Measurements from ENCODE around the gene DTNB. TPM values are rescaled to one million over a fixed set of nuclear protein-coding genes. Genes with fewer than 3 reads are reported as not detected.

The DTNB gene
- total and polyA plus RNA-seq, 10 of the 15 experiments (the other 5 are each of a cell fraction or from before 2014, with no cell fraction given), result 4.5 to 30.6 (median 11.9) TPM

DNA sequence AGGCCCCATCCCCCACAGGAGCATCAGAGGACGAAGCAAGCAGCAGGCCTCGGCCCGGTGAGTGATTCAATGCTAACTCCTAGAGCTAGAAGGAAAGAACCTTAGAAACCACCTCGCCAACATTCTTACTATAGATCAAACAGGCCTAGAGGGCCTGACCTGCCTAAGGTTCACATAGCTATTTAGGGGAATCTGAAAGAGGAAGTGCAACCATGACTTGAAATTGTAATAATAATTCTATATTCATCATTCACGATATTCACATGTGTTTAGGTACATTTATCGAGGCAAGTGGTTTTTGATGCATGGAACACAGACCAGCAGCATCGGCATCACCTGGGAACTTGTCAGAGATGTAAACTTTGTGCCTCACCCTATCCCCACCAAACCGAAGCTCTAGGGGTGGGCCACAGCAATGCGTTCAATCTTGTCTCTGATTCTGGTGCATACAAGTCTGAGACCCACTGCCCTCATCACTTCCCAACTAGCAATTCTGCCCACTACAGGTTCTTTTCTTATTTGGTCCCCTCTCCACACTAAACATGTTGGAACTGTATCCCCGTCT, 253.6 kb downstream of the DTNB start (continued):
- TF ChIP-seq MEF2A (IDR thresholded peaks at IDR 0.05; ENCODE audit: insufficient read depth, low read depth, low read length) (peak; percentile 99), PML (IDR thresholded peaks at IDR 0.05; ENCODE audit: low read length) (peak; percentile 64; the same call in 1 of the 2 replicates), MTA3 (IDR thresholded peaks at IDR 0.05; ENCODE audit: borderline replicate concordance, low read length) (peak; percentile 94), CBX5 (IDR thresholded peaks at IDR 0.05; ENCODE audit: low read depth) (peak; percentile 79; the same call in 1 of the 2 replicates), IRF4 (IDR thresholded peaks at IDR 0.05; ENCODE audit: low read depth, low read length) (peak; percentile 95), BCL11A (IDR thresholded peaks at IDR 0.05; ENCODE audit: low read depth, low read length) (peak; percentile 92), FOXM1 (IDR thresholded peaks at IDR 0.05; ENCODE audit: low read depth, low read length) (peak; percentile 98), RUNX3 (IDR thresholded peaks at IDR 0.05; ENCODE audit: low read length) (peak; percentile 91), SP1 (IDR thresholded peaks at IDR 0.05; ENCODE audit: low read depth, low read length) (peak; percentile 76), CHD1 (IDR thresholded peaks at IDR 0.05; ENCODE audit: low read depth, low read length) (0 out of 2 replicates have a peak, but pooled peaks have one; percentile 26), ZNF384 (IDR thresholded peaks at IDR 0.05; ENCODE audit: borderline replicate concordance, low read depth, low read length) (no peak; the same call in 1 of the 2 replicates), POLR2A (IDR thresholded peaks at IDR 0.05; ENCODE audit: low read depth, low read length) (peak; percentile 79)
- TF ChIP-seq, protein P1, sequence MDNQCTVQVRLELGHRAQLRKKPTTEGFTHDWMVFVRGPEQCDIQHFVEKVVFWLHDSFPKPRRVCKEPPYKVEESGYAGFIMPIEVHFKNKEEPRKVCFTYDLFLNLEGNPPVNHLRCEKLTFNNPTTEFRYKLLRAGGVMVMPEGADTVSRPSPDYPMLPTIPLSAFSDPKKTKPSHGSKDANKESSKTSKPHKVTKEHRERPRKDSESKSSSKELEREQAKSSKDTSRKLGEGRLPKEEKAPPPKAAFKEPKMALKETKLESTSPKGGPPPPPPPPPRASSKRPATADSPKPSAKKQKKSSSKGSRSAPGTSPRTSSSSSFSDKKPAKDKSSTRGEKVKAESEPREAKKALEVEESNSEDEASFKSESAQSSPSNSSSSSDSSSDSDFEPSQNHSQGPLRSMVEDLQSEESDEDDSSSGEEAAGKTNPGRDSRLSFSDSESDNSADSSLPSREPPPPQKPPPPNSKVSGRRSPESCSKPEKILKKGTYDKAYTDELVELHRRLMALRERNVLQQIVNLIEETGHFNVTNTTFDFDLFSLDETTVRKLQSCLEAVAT (IDR thresholded peaks at IDR 0.05), result peak; percentile 79; the same call in 1 of the 2 replicates
- TF ChIP-seq, protein P2, sequence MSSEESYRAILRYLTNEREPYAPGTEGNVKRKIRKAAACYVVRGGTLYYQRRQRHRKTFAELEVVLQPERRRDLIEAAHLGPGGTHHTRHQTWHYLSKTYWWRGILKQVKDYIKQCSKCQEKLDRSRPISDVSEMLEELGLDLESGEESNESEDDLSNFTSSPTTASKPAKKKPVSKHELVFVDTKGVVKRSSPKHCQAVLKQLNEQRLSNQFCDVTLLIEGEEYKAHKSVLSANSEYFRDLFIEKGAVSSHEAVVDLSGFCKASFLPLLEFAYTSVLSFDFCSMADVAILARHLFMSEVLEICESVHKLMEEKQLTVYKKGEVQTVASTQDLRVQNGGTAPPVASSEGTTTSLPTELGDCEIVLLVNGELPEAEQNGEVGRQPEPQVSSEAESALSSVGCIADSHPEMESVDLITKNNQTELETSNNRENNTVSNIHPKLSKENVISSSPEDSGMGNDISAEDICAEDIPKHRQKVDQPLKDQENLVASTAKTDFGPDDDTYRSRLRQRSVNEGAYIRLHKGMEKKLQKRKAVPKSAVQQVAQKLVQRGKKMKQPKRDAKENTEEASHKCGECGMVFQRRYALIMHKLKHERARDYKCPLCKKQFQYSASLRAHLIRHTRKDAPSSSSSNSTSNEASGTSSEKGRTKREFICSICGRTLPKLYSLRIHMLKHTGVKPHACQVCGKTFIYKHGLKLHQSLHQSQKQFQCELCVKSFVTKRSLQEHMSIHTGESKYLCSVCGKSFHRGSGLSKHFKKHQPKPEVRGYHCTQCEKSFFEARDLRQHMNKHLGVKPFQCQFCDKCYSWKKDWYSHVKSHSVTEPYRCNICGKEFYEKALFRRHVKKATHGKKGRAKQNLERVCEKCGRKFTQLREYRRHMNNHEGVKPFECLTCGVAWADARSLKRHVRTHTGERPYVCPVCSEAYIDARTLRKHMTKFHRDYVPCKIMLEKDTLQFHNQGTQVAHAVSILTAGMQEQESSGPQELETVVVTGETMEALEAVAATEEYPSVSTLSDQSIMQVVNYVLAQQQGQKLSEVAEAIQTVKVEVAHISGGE (CRISPR knock-in tag; IDR thresholded peaks at IDR 0.05), result no peak
- TF ChIP-seq, protein P3, sequence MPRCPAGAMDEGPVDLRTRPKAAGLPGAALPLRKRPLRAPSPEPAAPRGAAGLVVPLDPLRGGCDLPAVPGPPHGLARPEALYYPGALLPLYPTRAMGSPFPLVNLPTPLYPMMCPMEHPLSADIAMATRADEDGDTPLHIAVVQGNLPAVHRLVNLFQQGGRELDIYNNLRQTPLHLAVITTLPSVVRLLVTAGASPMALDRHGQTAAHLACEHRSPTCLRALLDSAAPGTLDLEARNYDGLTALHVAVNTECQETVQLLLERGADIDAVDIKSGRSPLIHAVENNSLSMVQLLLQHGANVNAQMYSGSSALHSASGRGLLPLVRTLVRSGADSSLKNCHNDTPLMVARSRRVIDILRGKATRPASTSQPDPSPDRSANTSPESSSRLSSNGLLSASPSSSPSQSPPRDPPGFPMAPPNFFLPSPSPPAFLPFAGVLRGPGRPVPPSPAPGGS (IDR thresholded peaks at IDR 0.05; ENCODE audit: borderline replicate concordance, insufficient read depth, low read depth, low read length, poor library complexity, severe bottlenecking), result peak; percentile 93
- TF ChIP-seq, protein P4, sequence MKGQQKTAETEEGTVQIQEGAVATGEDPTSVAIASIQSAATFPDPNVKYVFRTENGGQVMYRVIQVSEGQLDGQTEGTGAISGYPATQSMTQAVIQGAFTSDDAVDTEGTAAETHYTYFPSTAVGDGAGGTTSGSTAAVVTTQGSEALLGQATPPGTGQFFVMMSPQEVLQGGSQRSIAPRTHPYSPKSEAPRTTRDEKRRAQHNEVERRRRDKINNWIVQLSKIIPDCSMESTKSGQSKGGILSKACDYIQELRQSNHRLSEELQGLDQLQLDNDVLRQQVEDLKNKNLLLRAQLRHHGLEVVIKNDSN (IDR thresholded peaks at IDR 0.05; ENCODE audit: borderline replicate concordance, extremely low read length, insufficient read depth, low read depth, low read length), result no peak
- TF ChIP-seq, protein P5, sequence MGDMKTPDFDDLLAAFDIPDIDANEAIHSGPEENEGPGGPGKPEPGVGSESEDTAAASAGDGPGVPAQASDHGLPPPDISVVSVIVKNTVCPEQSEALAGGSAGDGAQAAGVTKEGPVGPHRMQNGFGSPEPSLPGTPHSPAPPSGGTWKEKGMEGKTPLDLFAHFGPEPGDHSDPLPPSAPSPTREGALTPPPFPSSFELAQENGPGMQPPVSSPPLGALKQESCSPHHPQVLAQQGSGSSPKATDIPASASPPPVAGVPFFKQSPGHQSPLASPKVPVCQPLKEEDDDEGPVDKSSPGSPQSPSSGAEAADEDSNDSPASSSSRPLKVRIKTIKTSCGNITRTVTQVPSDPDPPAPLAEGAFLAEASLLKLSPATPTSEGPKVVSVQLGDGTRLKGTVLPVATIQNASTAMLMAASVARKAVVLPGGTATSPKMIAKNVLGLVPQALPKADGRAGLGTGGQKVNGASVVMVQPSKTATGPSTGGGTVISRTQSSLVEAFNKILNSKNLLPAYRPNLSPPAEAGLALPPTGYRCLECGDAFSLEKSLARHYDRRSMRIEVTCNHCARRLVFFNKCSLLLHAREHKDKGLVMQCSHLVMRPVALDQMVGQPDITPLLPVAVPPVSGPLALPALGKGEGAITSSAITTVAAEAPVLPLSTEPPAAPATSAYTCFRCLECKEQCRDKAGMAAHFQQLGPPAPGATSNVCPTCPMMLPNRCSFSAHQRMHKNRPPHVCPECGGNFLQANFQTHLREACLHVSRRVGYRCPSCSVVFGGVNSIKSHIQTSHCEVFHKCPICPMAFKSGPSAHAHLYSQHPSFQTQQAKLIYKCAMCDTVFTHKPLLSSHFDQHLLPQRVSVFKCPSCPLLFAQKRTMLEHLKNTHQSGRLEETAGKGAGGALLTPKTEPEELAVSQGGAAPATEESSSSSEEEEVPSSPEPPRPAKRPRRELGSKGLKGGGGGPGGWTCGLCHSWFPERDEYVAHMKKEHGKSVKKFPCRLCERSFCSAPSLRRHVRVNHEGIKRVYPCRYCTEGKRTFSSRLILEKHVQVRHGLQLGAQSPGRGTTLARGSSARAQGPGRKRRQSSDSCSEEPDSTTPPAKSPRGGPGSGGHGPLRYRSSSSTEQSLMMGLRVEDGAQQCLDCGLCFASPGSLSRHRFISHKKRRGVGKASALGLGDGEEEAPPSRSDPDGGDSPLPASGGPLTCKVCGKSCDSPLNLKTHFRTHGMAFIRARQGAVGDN (IDR thresholded peaks at IDR 0.05), result peak; percentile 86; the same call in 1 of the 2 replicates

Measured in GM12878 (cell line).